ENCODE results near the gene HOXD4. TPM values are rescaled to one million over a fixed set of nuclear protein-coding genes. Genes with fewer than 3 reads are reported as not detected.

The HOXD4 gene
- total and polyA plus RNA-seq, 2 donors, result 0.09 to 1.0 TPM

DNA sequence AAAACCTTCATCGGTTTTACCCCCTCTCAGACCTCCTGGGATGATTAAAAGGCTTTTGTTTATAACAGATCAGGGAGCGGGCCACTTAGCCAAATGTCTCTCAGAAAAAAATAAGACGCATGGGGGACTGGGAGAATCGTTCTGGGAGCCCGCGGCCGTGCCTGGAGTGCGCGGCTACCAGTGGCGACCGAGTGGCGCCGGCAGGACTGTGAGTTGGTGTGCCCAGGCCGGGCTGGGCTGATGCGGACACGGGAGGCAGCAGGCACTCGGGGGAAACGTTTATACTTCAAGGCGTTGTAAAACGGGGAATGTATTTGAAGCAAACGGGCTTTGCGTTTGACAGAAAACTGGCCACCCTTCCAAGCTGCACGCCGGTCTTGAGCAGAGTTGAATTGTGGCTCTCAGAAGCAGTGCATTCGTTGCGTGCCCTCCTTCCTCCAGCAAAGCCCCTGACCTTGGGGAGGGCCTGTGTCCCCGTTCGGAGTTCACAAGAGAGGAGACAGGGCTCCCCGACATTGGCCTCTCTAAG is 39.4 kb upstream of the HOXD4 start:
- WGBS, result 6% methylated on average over 29 of the region's 29 CpGs
- Histone ChIP-seq H3K4me3 (ENCODE audit: low read length in 2 of 2) (no peak overlapping the region), H3K4me1 (ENCODE audit: control insufficient read depth in 2 of 2, insufficient read depth in 2 of 2, low read length in 2 of 2) (peaks cover 0 to 3% of the 10 kb centered on the region in 2 donors), H3K27ac (ENCODE audit: low read depth in 1 of 2, low read length in 1 of 2) (no peak overlapping the region), H3K27me3 (ENCODE audit: control insufficient read depth in 2 of 2, insufficient read depth in 1 of 2, low read length in 1 of 2) (peaks cover 89 to 98% of the 10 kb centered on the region in 2 donors), H3K9me3 (ENCODE audit: control insufficient read depth in 2 of 2, insufficient read depth in 1 of 2, low read length in 1 of 2) (peaks cover 0 to 6% of the 10 kb centered on the region in 2 donors), H3K36me3 (ENCODE audit: control insufficient read depth in 2 of 2, insufficient read depth in 2 of 2, low read length in 1 of 2) (no peaks in the 10 kb centered on the region)
- DNase-seq (ENCODE audit: low read depth in 6 of 9, low spot score in 9 of 9), result no peak

DNA sequence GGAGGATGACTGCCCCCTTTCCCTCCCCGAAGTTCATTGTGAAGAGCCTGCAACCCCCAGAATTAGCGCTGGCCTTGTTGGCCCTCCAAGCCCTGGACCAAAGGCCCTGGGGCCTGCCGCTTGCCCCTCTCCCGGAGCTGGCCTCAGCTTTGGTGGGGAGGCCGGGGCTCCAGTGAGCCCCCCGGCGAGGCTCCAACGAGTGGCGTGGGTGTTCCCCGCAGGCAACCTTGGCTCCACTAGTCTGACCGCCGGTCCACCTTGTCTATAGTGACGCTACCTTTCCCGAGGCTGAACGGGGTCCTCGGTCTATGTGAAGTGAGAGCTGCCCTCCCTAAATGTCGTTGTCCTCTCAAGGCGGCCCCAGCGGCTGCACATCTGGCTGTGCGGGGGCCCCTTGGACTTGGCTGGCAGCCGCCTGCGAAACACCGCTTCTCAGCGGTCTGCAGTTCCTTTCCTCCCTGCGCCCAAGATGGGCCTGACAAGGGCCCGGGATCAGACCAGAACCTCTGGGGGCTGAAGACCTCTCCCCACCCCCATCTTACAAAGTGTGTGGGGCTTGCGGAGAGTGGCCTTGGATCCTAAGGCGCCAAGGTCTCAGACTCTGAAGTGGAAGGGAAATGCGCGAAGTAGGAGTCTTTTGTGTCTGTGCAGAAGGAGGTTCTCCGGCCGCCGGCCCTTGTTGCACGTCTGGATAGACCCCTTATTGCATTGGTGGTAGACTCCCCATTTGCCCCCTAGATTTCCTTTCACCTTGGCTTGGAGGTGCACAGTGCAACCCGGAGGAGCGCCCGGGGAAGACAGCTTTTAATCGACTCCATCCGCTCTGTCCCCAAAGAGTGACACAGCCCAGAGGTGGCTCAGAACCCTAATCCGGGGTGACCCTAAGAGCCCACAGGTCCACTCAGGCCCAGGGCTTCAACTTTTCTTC is 38.7 kb upstream of the HOXD4 start:
- H3K27me3 ChIP-seq (ENCODE audit: control insufficient read depth in 2 of 2, insufficient read depth in 1 of 2, low read length in 1 of 2), result peaks cover 89 to 100% of the 10 kb centered on the region in 2 donors
- H3K36me3 ChIP-seq (ENCODE audit: control insufficient read depth in 2 of 2, insufficient read depth in 2 of 2, low read length in 1 of 2), result no peaks in the 10 kb centered on the region
- no peak overlapping the region for H3K27ac ChIP-seq (ENCODE audit: low read depth in 1 of 2, low read length in 1 of 2)
- H3K4me3 ChIP-seq (ENCODE audit: low read length in 2 of 2), result no peak overlapping the region
- no peak for DNase-seq (ENCODE audit: low read depth in 6 of 9, low spot score in 9 of 9)
- 9% methylated on average over 40 of the region's 40 CpGs for WGBS
- peaks cover 0 to 11% of the 10 kb centered on the region in 2 donors for H3K9me3 ChIP-seq (ENCODE audit: control insufficient read depth in 2 of 2, insufficient read depth in 1 of 2, low read length in 1 of 2)
- H3K4me1 ChIP-seq (ENCODE audit: control insufficient read depth in 2 of 2, insufficient read depth in 2 of 2, low read length in 2 of 2), result no peaks in the 10 kb centered on the region

DNA sequence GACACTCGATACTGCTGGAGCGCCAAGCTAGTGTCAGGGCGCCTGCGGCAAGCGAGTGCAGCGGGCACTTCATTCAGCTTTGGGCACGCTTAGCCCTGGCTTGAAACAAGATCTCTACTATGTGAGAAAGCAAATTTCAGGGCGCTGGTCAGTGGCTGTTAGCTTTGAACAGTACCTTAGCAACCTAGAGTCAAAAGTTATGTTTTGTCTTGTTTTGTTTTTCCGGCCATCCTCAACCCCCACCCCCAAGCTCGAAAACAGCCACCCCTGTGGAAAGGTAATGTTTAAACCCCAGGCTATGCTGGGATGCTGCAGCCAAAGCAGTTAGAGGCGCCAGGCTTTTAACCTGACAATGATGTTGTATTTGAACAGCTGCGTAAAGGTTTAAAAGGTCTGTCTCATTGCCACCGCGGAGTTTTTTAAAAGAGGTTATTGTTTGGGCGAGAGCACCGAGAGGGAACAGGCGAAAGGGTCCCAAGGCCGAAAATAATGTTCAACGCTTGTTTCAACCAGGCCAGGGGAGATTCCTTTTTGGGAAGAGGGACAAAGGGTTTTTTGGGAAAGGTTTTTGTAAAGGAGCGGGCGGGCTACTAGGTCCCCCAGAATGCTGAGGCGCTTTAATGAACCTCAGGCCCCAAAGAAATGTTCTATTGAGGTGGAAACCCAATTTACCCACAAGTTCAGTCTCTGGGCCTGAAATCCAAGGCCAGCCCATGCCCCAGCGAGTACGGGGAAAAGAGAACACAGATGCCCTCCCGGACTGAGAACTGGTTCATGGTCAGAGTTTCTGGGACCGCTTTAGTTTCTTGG is 37.0 kb upstream of the HOXD4 start:
- Histone ChIP-seq H3K27ac (ENCODE audit: low read depth in 1 of 2, low read length in 1 of 2) (no peak overlapping the region), H3K4me1 (ENCODE audit: control insufficient read depth in 2 of 2, insufficient read depth in 2 of 2, low read length in 2 of 2) (peaks cover 0 to 3% of the 10 kb centered on the region in 2 donors), H3K9me3 (ENCODE audit: control insufficient read depth in 2 of 2, insufficient read depth in 1 of 2, low read length in 1 of 2) (peaks cover 0 to 11% of the 10 kb centered on the region in 2 donors), H3K27me3 (ENCODE audit: control insufficient read depth in 2 of 2, insufficient read depth in 1 of 2, low read length in 1 of 2) (peaks cover 88 to 100% of the 10 kb centered on the region in 2 donors), H3K36me3 (ENCODE audit: control insufficient read depth in 2 of 2, insufficient read depth in 2 of 2, low read length in 1 of 2) (no peaks in the 10 kb centered on the region), H3K4me3 (ENCODE audit: low read length in 2 of 2) (no peak overlapping the region)
- 14% methylated on average over 26 of the region's 26 CpGs for WGBS
- no peak for DNase-seq (ENCODE audit: low read depth in 6 of 9, low spot score in 9 of 9)

DNA sequence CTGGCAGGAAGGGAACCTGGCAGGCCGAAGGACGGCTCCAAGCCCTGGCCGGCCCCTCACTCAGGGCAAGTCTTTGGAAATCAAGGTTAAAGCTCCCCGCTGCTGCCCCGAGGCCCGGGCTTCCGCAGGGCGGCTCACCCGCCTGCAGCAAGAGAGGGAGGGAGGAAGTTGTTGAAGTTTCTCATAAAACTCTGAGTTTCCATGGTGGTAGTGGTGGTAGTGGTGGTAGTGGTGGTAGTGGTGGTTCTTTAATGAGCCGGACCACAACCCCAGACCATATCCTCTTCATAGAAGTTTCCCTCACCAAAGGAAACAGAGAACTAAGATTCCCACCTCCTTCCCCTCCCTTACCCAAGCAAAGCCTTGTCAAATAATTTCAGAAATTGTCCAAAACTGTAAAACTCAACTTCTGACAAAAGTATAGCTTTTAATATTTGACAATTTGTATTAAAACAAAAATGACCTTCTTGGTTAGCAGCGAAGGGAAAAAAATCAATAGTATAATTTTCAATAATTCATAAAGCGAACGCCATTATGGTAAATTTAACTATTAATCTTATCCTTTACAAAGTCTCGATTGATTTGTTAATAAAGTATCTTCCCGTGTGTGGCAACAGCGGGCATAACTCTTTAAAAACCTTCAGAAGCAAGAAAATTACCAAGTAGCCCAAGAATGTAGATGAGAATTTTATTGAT is 36.3 kb upstream of the HOXD4 start:
- Histone ChIP-seq H3K27ac (ENCODE audit: low read depth in 1 of 2, low read length in 1 of 2) (no peak overlapping the region), H3K4me3 (ENCODE audit: low read length in 2 of 2) (no peak overlapping the region), H3K27me3 (ENCODE audit: control insufficient read depth in 2 of 2, insufficient read depth in 1 of 2, low read length in 1 of 2) (peaks cover 88 to 100% of the 10 kb centered on the region in 2 donors), H3K9me3 (ENCODE audit: control insufficient read depth in 2 of 2, insufficient read depth in 1 of 2, low read length in 1 of 2) (peaks cover 0 to 11% of the 10 kb centered on the region in 2 donors), H3K4me1 (ENCODE audit: control insufficient read depth in 2 of 2, insufficient read depth in 2 of 2, low read length in 2 of 2) (peaks cover 0 to 3% of the 10 kb centered on the region in 2 donors), H3K36me3 (ENCODE audit: control insufficient read depth in 2 of 2, insufficient read depth in 2 of 2, low read length in 1 of 2) (no peaks in the 10 kb centered on the region)
- WGBS, result 13% methylated on average over 16 of the region's 16 CpGs
- no peak for DNase-seq (ENCODE audit: low read depth in 6 of 9, low spot score in 9 of 9)

DNA sequence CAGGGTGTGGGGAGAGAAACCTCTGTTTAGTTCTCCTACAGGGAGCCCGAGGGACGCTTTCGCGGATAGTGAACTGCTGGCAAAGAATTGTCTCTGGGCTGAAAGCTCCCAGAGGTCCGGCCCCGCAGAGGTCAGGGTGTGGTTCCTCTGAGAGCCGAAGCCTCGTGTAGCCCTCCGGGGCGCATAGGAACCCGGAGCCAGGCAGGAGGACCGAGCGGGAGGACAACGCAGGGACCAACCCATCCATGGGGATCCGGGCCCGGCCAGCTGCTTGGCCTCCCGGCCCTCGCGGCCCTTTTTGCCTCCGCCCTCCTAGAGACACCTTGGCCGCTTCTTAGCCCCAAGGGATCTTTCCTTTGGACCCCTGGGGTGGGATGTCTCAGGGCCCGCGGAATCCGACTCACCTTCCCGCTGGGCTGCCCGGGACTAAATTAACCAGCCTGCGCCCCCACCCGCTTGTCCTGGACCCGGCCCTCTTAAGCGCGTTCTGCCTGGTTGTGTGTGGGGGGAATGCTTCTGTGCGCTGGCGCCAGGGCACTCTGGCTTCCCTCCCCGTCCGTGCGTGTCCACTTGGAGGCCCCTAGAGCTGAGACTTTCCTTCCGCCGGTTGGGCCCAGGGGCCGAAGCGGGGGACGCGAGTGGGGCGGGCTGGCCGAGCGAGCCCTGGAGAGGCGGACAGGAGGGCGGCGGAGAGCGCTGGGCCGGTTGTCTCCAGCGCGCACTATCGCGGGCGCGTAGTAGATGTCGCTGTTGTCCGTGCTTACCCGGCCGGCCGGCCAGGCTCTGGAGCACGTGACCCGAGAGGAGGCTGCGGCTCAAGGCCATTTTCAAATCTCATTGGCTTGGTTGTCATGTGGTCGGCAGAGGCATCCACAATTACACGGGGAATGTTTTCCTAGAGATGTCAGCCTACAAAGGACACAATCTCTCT is 35.2 kb upstream of the HOXD4 start, which contains the start of gene HOXD10:
Gene HOXD10, plus strand, starts transcription at position 896 of the 931 bp plus-strand sequence. CDS start 56 bp downstream, outside the sequence.
- Histone ChIP-seq H3K27ac (ENCODE audit: low read depth in 1 of 2, low read length in 1 of 2) (no peak within 1 kb of the TSS), H3K4me3 (ENCODE audit: low read length in 2 of 2) (no peak within 1 kb of the TSS)

DNA sequence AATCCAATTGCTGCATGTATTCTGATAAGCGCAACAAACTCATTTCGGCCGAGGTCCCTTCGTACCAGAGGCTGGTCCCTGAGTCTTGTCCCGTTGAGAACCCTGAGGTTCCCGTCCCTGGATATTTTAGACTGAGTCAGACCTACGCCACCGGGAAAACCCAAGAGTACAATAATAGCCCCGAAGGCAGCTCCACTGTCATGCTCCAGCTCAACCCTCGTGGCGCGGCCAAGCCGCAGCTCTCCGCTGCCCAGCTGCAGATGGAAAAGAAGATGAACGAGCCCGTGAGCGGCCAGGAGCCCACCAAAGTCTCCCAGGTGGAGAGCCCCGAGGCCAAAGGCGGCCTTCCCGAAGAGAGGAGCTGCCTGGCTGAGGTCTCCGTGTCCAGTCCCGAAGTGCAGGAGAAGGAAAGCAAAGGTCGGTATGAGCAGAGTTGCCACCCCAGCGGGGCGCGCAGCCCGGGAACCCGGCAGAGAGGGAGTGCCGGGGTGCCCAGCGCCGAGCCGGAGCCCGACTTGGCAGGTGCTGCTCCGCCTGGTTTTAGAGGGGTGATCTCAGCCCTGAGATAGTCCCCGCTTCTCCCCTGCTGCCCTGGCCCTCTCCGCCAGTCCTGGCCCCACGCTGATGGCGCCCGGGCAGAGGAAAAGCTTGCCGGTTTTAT is 34.1 kb upstream of the HOXD4 start:
- peaks cover 0 to 3% of the 10 kb centered on the region in 2 donors for H3K4me1 ChIP-seq (ENCODE audit: control insufficient read depth in 2 of 2, insufficient read depth in 2 of 2, low read length in 2 of 2)
- peaks cover 0 to 16% of the 10 kb centered on the region in 2 donors for H3K9me3 ChIP-seq (ENCODE audit: control insufficient read depth in 2 of 2, insufficient read depth in 1 of 2, low read length in 1 of 2)
- 22% methylated on average over 40 of the region's 40 CpGs for WGBS
- no peaks in the 10 kb centered on the region for H3K36me3 ChIP-seq (ENCODE audit: control insufficient read depth in 2 of 2, insufficient read depth in 2 of 2, low read length in 1 of 2)
- peaks cover 91 to 100% of the 10 kb centered on the region in 2 donors for H3K27me3 ChIP-seq (ENCODE audit: control insufficient read depth in 2 of 2, insufficient read depth in 1 of 2, low read length in 1 of 2)
- no peak overlapping the region for H3K27ac ChIP-seq (ENCODE audit: low read depth in 1 of 2, low read length in 1 of 2)
- no peak for DNase-seq (ENCODE audit: low read depth in 6 of 9, low spot score in 9 of 9)
- H3K4me3 ChIP-seq (ENCODE audit: low read length in 2 of 2), result no peak overlapping the region

More for the DNA sequence above, 35.2 kb upstream of the HOXD4 start, which contains the start of gene HOXD10:
- H3K4me1 ChIP-seq (ENCODE audit: control insufficient read depth in 2 of 2, insufficient read depth in 2 of 2, low read length in 2 of 2), result peaks cover 0 to 3% of the 10 kb centered on the region in 2 donors
- H3K27me3 ChIP-seq (ENCODE audit: control insufficient read depth in 2 of 2, insufficient read depth in 1 of 2, low read length in 1 of 2), result peaks cover 91 to 100% of the 10 kb centered on the region in 2 donors
- 10% methylated on average over 66 of the region's 66 CpGs for WGBS
- no peaks in the 10 kb centered on the region for H3K36me3 ChIP-seq (ENCODE audit: control insufficient read depth in 2 of 2, insufficient read depth in 2 of 2, low read length in 1 of 2)
- DNase-seq (ENCODE audit: low read depth in 6 of 9, low spot score in 9 of 9), result no peak
- H3K9me3 ChIP-seq (ENCODE audit: control insufficient read depth in 2 of 2, insufficient read depth in 1 of 2, low read length in 1 of 2), result peaks cover 0 to 11% of the 10 kb centered on the region in 2 donors

DNA sequence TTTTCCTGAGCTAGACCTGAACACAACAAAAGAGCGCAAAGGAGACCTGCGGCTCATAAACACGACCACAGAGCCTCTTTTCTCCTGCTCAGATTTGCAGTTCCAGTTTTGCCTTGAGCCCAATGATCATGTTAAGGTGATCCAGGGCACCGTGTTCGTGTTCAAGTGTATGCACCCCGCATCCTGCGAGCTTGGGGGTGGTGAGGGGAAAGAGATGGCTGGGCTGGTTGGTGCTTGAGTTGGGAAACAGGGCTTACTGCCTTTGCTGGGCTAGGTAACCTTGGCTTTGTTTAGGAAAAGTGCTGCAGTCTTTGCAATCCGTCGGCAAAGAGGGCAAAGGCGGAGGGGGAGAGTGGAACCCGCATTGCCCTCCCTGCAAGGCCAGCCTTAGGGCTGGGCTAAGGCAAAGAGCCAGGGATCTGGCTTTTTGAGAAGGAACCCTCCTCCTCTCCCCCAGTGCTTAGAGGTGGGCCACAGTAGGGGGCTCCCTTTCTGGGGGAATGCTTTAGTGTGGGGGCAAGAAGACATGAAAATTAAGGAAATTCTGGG is 33.5 kb upstream of the HOXD4 start:
- Histone ChIP-seq H3K27me3 (ENCODE audit: control insufficient read depth in 2 of 2, insufficient read depth in 1 of 2, low read length in 1 of 2) (peaks cover 91 to 100% of the 10 kb centered on the region in 2 donors), H3K27ac (ENCODE audit: low read depth in 1 of 2, low read length in 1 of 2) (no peak overlapping the region), H3K4me3 (ENCODE audit: low read length in 2 of 2) (no peak overlapping the region), H3K4me1 (ENCODE audit: control insufficient read depth in 2 of 2, insufficient read depth in 2 of 2, low read length in 2 of 2) (peaks cover 3 to 9% of the 10 kb centered on the region in 2 donors), H3K9me3 (ENCODE audit: control insufficient read depth in 2 of 2, insufficient read depth in 1 of 2, low read length in 1 of 2) (peaks cover 0 to 19% of the 10 kb centered on the region in 2 donors), H3K36me3 (ENCODE audit: control insufficient read depth in 2 of 2, insufficient read depth in 2 of 2, low read length in 1 of 2) (no peaks in the 10 kb centered on the region)
- no peak for DNase-seq (ENCODE audit: low read depth in 6 of 9, low spot score in 9 of 9)
- WGBS, result 12% methylated on average over 11 of the region's 11 CpGs

Measured in thymus (tissue), 11 donors.